Lower lobe of right lung (tissue), 2 donors: ENCODE measurements around the gene GPR161. TPM values are rescaled to one million over a fixed set of nuclear protein-coding genes. Genes with fewer than 3 reads are reported as not detected.

ENCODE experiments used
- ATAC-seq, 2 donors: fragments of 200-7000 bp; cut with Tn5 transposase; one replicate each; pipeline ENCODE4 v1.9.1; 2020 to 2022; ENCODE audit warnings: mild to moderate bottlenecking in 2 of 2, moderate library complexity in 2 of 2
- DNase-seq: peaks from one replicate; pipeline ENCODE4 v3.0.0-alpha.2; 2020
- H3K27ac ChIP-seq: fragments of 200-600 bp; one replicate; pipeline ENCODE4 v1.8.0; 2022
- H3K27me3 ChIP-seq: fragments of 200-600 bp; one replicate; pipeline ENCODE4 v1.8.0; 2022; ENCODE audit warnings: low read depth
- H3K36me3 ChIP-seq: fragments of 200-600 bp; one replicate; pipeline ENCODE4 v1.8.0; 2022; ENCODE audit warnings: mild to moderate bottlenecking
- H3K4me1 ChIP-seq: fragments of 200-600 bp; one replicate; pipeline ENCODE4 v1.8.0; 2022
- H3K4me3 ChIP-seq: fragments of 200-600 bp; one replicate; pipeline ENCODE4 v1.8.0; 2022; ENCODE audit warnings: mild to moderate bottlenecking
- H3K9me3 ChIP-seq: fragments of 200-600 bp; one replicate; pipeline ENCODE4 v1.8.0; 2022
- intact Hi-C: fragments of 100-400 bp; cut with DNase I; formaldehyde crosslinking; loops from one replicate; pipeline ENCODE4 v1.11.0; 2022
- total RNA-seq: library from RNA; stranded (reverse); fragmentation: NEBNext Ultra II Directional; extraction: Animal tissue kit (Norgen Biotek cat#: 25700); gene quantifications from one replicate; pipeline ENCODE4 v1.2.1, GENCODE V29; 2021
- TF ChIP-seq, protein P1 (sequence below): fragments of 200-600 bp; IDR thresholded peaks from one replicate; pipeline ENCODE4 v1.8.0; 2022; ENCODE audit warnings: antibody characterized with exemption, mild to moderate bottlenecking
- donor health status: DM: no; HTN: yes; CAD: no; lungs with severe emphysema.

GPR161 gene
- total RNA-seq, 1 donor from 2014 or later = 9.6 TPM

DNA sequence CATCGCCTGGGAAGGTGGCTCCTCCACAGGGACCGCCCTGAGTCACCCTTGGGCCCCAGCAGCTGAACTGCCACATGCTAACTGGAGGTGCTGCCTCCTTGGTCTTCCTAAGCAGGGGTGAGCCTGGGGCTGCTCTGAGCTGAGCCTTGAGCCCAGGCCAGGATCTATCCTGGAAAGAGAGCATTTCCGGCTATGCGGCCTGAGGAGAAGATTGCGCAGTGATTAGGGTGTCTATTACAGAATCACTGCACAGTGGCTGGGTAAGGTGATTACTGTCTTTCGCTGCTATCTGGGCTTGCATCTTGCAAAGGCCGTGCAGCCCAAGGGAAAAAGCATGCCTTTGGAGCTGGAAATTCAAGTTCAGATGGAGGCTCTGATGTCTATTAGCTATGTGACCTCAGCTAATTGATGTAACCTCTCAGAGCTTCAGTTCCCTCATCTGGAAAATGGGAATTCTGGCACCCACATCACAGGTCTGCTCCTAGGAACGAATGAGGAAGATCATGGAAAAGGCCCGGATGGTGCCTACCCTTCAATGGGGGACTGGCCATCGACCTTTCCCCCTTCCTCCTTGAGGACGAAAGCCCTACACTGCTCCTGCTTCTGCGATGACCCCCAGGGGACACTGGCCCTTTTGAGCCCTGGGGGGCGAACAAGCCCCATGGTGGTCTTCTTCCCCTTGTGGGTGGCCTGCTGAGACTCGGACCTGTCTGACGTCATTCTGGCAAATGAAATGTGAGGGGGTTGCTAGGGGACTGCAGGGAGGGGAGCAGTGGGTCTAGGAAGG lies 38.0 kb downstream of the GPR161 start:
- ATAC-seq (no peak), DNase-seq (no peak)
- Histone ChIP-seq H3K4me3 (no peak overlapping the region), H3K27me3 (no peaks in the 10 kb centered on the region), H3K4me1 (no peaks in the 10 kb centered on the region), H3K27ac (no peak overlapping the region), H3K36me3 (peaks cover under 1% of the 10 kb centered on the region), H3K9me3 (no peaks in the 10 kb centered on the region)
- TF ChIP-seq, protein P1, sequence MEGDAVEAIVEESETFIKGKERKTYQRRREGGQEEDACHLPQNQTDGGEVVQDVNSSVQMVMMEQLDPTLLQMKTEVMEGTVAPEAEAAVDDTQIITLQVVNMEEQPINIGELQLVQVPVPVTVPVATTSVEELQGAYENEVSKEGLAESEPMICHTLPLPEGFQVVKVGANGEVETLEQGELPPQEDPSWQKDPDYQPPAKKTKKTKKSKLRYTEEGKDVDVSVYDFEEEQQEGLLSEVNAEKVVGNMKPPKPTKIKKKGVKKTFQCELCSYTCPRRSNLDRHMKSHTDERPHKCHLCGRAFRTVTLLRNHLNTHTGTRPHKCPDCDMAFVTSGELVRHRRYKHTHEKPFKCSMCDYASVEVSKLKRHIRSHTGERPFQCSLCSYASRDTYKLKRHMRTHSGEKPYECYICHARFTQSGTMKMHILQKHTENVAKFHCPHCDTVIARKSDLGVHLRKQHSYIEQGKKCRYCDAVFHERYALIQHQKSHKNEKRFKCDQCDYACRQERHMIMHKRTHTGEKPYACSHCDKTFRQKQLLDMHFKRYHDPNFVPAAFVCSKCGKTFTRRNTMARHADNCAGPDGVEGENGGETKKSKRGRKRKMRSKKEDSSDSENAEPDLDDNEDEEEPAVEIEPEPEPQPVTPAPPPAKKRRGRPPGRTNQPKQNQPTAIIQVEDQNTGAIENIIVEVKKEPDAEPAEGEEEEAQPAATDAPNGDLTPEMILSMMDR = no peak
- intact Hi-C loops = no loop called here

DNA sequence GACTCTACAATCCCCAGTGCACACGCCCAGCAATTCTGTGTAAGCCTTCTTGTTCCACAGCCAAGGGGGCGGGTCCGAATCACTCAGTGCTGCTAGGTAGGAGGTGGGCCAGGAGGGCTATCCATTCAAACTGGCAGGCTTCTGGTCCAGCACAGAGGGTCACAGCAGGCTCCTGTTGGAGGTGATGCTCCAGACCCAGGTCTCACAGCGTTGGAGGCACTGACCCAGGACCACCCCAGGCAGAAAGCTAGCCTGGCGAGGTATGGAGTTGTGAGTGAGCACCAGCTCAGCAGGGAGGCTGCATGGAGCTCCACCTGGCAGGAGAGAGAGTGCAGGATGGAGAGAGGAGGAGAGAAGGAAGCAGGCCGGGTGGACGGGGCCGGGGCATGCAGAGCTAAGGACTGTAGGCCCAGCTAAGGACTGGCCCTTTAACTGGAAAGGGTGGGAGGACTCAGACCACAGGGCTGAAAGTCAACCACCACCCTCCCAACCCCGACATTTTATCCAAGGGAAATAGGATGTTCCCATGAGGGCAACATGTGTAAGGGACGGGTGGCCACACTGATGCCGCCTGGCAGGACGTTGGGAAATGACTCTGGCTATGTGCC lies 38.7 kb downstream of the GPR161 start:
- TF ChIP-seq, protein P1 = no peak
- Histone ChIP-seq H3K27me3 (no peaks in the 10 kb centered on the region), H3K4me1 (no peaks in the 10 kb centered on the region), H3K27ac (no peak overlapping the region), H3K4me3 (no peak overlapping the region), H3K9me3 (no peaks in the 10 kb centered on the region), H3K36me3 (no peaks in the 10 kb centered on the region)
- intact Hi-C loops = no loop called here
- ATAC-seq (peak in 1 of 2 donors; percentile 7), DNase-seq (no peak)

DNA sequence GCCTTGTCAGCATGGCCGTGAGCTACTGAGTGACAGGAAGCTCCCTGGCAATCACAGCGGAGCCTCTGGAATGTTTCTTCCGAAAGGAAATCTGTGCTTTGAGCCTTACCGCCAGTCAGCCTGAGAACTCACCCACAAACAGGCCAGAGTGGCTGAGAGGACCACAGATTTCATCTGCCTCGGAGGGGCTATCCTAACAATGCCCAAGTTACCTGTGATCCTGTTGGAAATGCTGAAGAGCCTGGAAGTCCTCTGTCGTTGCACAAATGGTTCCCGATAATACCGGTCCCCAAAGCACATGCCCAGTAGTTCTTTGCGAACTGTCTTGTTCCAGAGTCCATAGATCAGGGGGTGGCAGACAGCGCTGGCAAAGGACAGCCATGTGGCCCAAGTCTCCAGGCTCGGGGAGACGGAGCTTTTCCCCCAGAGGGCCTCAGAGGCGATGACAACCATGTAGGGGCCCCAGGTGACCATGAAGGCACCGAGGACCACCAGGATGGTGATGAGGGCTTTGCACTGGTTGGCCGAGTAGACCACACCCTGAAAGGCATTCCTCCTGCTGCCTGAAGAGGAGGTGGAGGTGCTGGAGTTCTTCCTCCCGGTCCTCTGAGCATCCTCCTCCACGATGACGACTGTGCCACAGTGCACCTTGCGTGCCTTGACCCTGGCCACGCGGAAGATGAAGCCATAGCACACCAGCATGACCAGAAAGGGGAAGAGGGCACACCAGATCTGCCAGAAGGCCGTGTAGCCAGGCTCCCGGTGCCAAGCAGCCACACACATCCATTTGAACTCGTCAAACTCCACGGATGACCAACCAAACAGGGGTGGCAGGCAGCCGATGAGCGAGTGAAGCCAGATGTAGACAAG lies 40.2 kb downstream of the GPR161 start:
- no peaks in the 10 kb centered on the region for H3K36me3 ChIP-seq

DNA sequence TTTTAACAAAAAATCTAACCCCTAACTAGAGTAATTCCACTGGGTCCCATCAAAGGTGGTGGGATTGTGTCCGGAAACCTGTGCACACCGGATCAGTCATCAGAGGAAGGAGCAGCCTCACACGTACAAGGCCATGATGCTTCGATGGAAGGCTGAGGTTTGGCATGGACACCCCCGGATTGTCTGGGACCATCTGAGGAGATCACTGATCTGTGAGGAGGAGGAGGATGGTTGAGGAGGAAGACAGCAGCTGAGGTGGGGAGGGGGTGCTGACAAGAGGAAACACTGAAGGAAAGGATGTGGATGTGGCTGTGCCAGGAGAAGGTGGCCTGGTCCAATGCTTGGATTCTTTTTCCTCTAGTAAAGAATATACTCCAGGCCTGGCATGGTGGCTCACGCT lies 41.3 kb downstream of the GPR161 start:
- intact Hi-C loops = no loop called here

More for the DNA sequence above, 40.2 kb downstream of the GPR161 start:
- H3K27ac ChIP-seq = no peak overlapping the region
- DNase-seq = no peak
- TF ChIP-seq, protein P1 = no peak
- H3K27me3 ChIP-seq = no peaks in the 10 kb centered on the region
- ATAC-seq = no peak
- no peak overlapping the region for H3K4me3 ChIP-seq
- no peaks in the 10 kb centered on the region for H3K4me1 ChIP-seq
- intact Hi-C loops = no loop called here
- no peaks in the 10 kb centered on the region for H3K9me3 ChIP-seq

DNA sequence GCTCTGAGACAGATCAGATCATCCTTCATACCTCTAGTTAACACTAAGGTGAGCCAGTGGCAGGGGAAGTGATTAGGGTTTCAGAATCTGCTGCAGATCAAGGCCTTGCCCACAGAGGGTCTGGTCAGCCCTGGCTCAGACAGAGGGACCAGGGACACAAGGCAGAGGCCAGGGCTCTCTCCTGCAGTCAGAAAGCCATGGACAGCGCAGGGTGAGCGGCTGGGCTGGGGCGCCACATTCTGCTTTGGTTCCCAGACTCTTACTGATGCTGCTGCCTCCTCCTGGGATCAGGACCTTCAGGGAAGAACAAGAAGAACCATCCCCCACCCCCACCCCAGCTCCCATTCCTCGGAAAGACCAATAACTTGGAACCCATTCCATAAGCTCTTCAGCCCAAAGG lies 43.1 kb downstream of the GPR161 start:
- DNase-seq = no peak
- Histone ChIP-seq H3K4me3 (no peak overlapping the region), H3K4me1 (no peaks in the 10 kb centered on the region), H3K9me3 (no peaks in the 10 kb centered on the region), H3K36me3 (no peaks in the 10 kb centered on the region), H3K27me3 (no peaks in the 10 kb centered on the region), H3K27ac (no peak overlapping the region)
- TF ChIP-seq, protein P1 = no peak
- intact Hi-C loops = no loop called here
- ATAC-seq = no peak

More for the DNA sequence above, 41.3 kb downstream of the GPR161 start:
- Histone ChIP-seq H3K27me3 (no peaks in the 10 kb centered on the region), H3K4me3 (no peak overlapping the region), H3K4me1 (no peaks in the 10 kb centered on the region), H3K9me3 (no peaks in the 10 kb centered on the region), H3K27ac (no peak overlapping the region), H3K36me3 (no peaks in the 10 kb centered on the region)
- ATAC-seq (no peak), DNase-seq (no peak)
- TF ChIP-seq, protein P1 = no peak
